GM23248 (cell line): ENCODE results near the gene CHST13. TPM values are rescaled to one million over a fixed set of nuclear protein-coding genes. Genes with fewer than 3 reads are reported as not detected.

Experiments
- DNase-seq: peaks from one replicate; pipeline ENCODE4 v3.0.0-alpha.2; 2015
- H2AFZ ChIP-seq: fragments of 200-600 bp; sonication (generic); 2 replicates; pipeline ENCODE4 v1.6.1; 2016; ENCODE audit warnings: antibody characterized with exemption
- H3F3A ChIP-seq: fragments of 200-600 bp; sonication (generic); 2 replicates; pipeline ENCODE4 v1.6.1; 2016; ENCODE audit warnings: mild to moderate bottlenecking, antibody characterized with exemption, mixed run types; ENCODE audit not compliant: insufficient read depth
- H3K27ac ChIP-seq: fragments of 200-600 bp; sonication (generic); 2 replicates; pipeline ENCODE4 v1.5.1; 2016; ENCODE audit warnings: mild to moderate bottlenecking
- H3K27me3 ChIP-seq: fragments of 200-600 bp; sonication (generic); replicated peaks from 2 replicates; pipeline ENCODE4 v1.6.1; 2016; ENCODE audit warnings: mild to moderate bottlenecking; ENCODE audit not compliant: insufficient read depth
- H3K36me3 ChIP-seq: fragments of 200-600 bp; sonication (generic); 2 replicates; pipeline ENCODE4 v1.6.1; 2016; ENCODE audit warnings: low read depth, mild to moderate bottlenecking
- H3K4me1 ChIP-seq: fragments of 200-600 bp; sonication (generic); 2 replicates; pipeline ENCODE4 v1.6.1; 2016; ENCODE audit warnings: mild to moderate bottlenecking; ENCODE audit not compliant: insufficient read depth
- H3K4me2 ChIP-seq: fragments of 200-600 bp; sonication (generic); one replicate; pipeline ENCODE4 v1.6.1; 2016; ENCODE audit warnings: mild to moderate bottlenecking; ENCODE audit not compliant: unreplicated experiment
- H3K4me3 ChIP-seq: fragments of 200-600 bp; sonication (generic); 2 replicates; pipeline ENCODE4 v1.5.1; 2016; ENCODE audit warnings: mild to moderate bottlenecking
- H3K79me2 ChIP-seq: fragments of 200-600 bp; sonication (generic); 2 replicates; pipeline ENCODE4 v1.6.1; 2016; ENCODE audit warnings: mild to moderate bottlenecking; ENCODE audit not compliant: insufficient read depth
- H3K9ac ChIP-seq: fragments of 200-600 bp; sonication (generic); 2 replicates; pipeline ENCODE4 v1.6.1; 2016; ENCODE audit warnings: mild to moderate bottlenecking
- H3K9me2 ChIP-seq: fragments of 200-600 bp; sonication (generic); 2 replicates; pipeline ENCODE4 v1.6.1; 2016; ENCODE audit warnings: mixed run types, mild to moderate bottlenecking, moderate library complexity; ENCODE audit not compliant: insufficient read depth
- H3K9me3 ChIP-seq: fragments of 200-600 bp; sonication (generic); one replicate; pipeline ENCODE4 v1.6.1; 2017; ENCODE audit warnings: low read depth
- H4K20me1 ChIP-seq: fragments of 200-600 bp; sonication (generic); 2 replicates; pipeline ENCODE4 v1.6.0; 2016; ENCODE audit not compliant: insufficient read depth
- EZH2 ChIP-seq: fragments of 200-600 bp; sonication (generic); IDR thresholded peaks from 2 replicates; pipeline ENCODE4 v1.6.1; 2018; ENCODE audit warnings: antibody characterized with exemption, mild to moderate bottlenecking; ENCODE audit not compliant: insufficient read depth, poor library complexity, severe bottlenecking
- EZH2phosphoT487 ChIP-seq: fragments of 200-600 bp; sonication (generic); IDR thresholded peaks from 2 replicates; pipeline ENCODE4 v1.6.1; 2018; ENCODE audit warnings: antibody characterized with exemption, moderate library complexity, mild to moderate bottlenecking, low read depth; ENCODE audit not compliant: insufficient read depth
- WGBS, 2 experiments: methylation state at CpG; one replicate each; pipeline ENCODE4 v1.1.6; 2015 to 2017; ENCODE audit warnings: low lambda C conversion rate in 2 of 2, low coverage in 1 of 2; ENCODE audit errors: missing lambda C conversion rate in 2 of 2; 5-methylcytosine and 5-hydroxymethylcytosine counted together
- in situ Hi-C: fragments of 300-500 bp; cut with MboI; formaldehyde crosslinking; loops from 2 replicates; pipeline ENCODE4 v1.15.0; 2020
- polyA plus RNA-seq: library from polyadenylated mRNA; unstranded; fragments of >200 nt; fragmentation: Nextera tagmentation; extraction: Ambion mirVana; gene quantifications from 2 replicates; pipeline ENCODE4 v1.2.1, GENCODE V29; 2016
- total RNA-seq: library from RNA; depleted of rRNA; stranded (reverse); fragments of >200 nt; shearing (Covaris generic); gene quantifications from 2 replicates; pipeline ENCODE4 v1.2.3, GENCODE V29; 2014

Gene CHST13
- total and polyA plus RNA-seq, 2 experiments from 2014 or later = 0.11 TPM; not detected in 1

GRCh38 chr3:126499401-126499800 lies 24.6 kb upstream of the CHST13 start:
- Histone ChIP-seq H3K9me3 (no peaks in the 10 kb centered on the region), H3K4me2 (no peak overlapping the region), H2AFZ (no peak overlapping the region), H4K20me1 (no peaks in the 10 kb centered on the region), H3K9me2 (no peaks in the 10 kb centered on the region), H3K27me3 (peaks cover 3% of the 10 kb centered on the region; the same call in 1 of the 2 replicates), H3K4me1 (no peaks in the 10 kb centered on the region), H3F3A (0 out of 2 replicates have a peak, but pooled peaks cover 12% of the 10 kb centered on the region), H3K9ac (no peak overlapping the region), H3K36me3 (no peaks in the 10 kb centered on the region), H3K4me3 (no peak overlapping the region), H3K27ac (no peak overlapping the region), H3K79me2 (no peaks in the 10 kb centered on the region)
- no peak for TF ChIP-seq EZH2
- TF ChIP-seq EZH2phosphoT487 = no peak
- in situ Hi-C loops = no loop called here
- no peak for DNase-seq
- WGBS, 2 experiments = 75 to 80% methylated on average over 9 of the region's 9 CpGs

- Histone ChIP-seq H3K4me3 (no peak overlapping the region), H3K9me3 (no peaks in the 10 kb centered on the region), H3F3A (0 out of 2 replicates have a peak, but pooled peaks cover 12% of the 10 kb centered on the region), H3K4me2 (no peak overlapping the region), H3K79me2 (no peaks in the 10 kb centered on the region), H3K4me1 (no peaks in the 10 kb centered on the region), H3K27me3 (peaks cover 3% of the 10 kb centered on the region; the same call in 1 of the 2 replicates), H3K36me3 (no peaks in the 10 kb centered on the region), H2AFZ (no peak overlapping the region), H3K9me2 (no peaks in the 10 kb centered on the region), H4K20me1 (no peaks in the 10 kb centered on the region), H3K27ac (no peak overlapping the region), H3K9ac (no peak overlapping the region)
- in situ Hi-C loops = no loop called here
- TF ChIP-seq EZH2phosphoT487 = no peak
- no peak for TF ChIP-seq EZH2
- 71 to 72% methylated on average over 7 of the region's 7 CpGs for WGBS, 2 experiments
- DNase-seq = no peak
These were observed 23.9 kb upstream of the CHST13 start for GRCh38 chr3:126500016-126500415.

- no peak for DNase-seq
- Histone ChIP-seq H3K9me2 (no peaks in the 10 kb centered on the region), H3K4me1 (no peaks in the 10 kb centered on the region), H3K4me2 (no peak overlapping the region), H3K9me3 (no peaks in the 10 kb centered on the region), H3F3A (0 out of 2 replicates have a peak, but pooled peaks cover 12% of the 10 kb centered on the region), H3K36me3 (no peaks in the 10 kb centered on the region), H4K20me1 (no peaks in the 10 kb centered on the region), H3K27ac (no peak overlapping the region), H3K79me2 (no peaks in the 10 kb centered on the region), H3K27me3 (peaks cover 3% of the 10 kb centered on the region; the same call in 1 of the 2 replicates), H3K9ac (no peak overlapping the region), H3K4me3 (no peak overlapping the region), H2AFZ (no peak overlapping the region)
- WGBS, 2 experiments = 50 to 51% methylated on average over 5 of the region's 5 CpGs
- TF ChIP-seq EZH2phosphoT487 (no peak), EZH2 (no peak)
- in situ Hi-C loops = no loop called here
These were observed 22.9 kb upstream of the CHST13 start for GRCh38 chr3:126501054-126501453.

GRCh38 chr3:126501736-126502135 lies 22.2 kb upstream of the CHST13 start:
- DNase-seq = no peak
- TF ChIP-seq EZH2phosphoT487 = no peak
- no peak for TF ChIP-seq EZH2
- H3K4me2 ChIP-seq = no peak overlapping the region
- 0 out of 2 replicates have a peak, but pooled peaks cover 12% of the 10 kb centered on the region for H3F3A ChIP-seq
- H3K9me2 ChIP-seq = no peaks in the 10 kb centered on the region
- no peak overlapping the region for H3K4me3 ChIP-seq
- WGBS, 2 experiments = 41 to 46% methylated on average over 7 of the region's 7 CpGs
- no peaks in the 10 kb centered on the region for H3K36me3 ChIP-seq
- peaks cover 3% of the 10 kb centered on the region; the same call in 1 of the 2 replicates for H3K27me3 ChIP-seq
- H2AFZ ChIP-seq = no peak overlapping the region
- no peaks in the 10 kb centered on the region for H3K79me2 ChIP-seq
- H3K4me1 ChIP-seq = no peaks in the 10 kb centered on the region
- in situ Hi-C loops = no loop called here
- H3K9me3 ChIP-seq = no peaks in the 10 kb centered on the region
- H3K27ac ChIP-seq = no peak overlapping the region
- H3K9ac ChIP-seq = no peak overlapping the region
- no peaks in the 10 kb centered on the region for H4K20me1 ChIP-seq
